HEK293T (cell line): Measurements from ENCODE around the gene CD38.

Experiments
- ARNT ChIP-seq: fragments of 450-650 bp; IDR thresholded peaks from 2 replicates; pipeline ENCODE4 v1.6.1; 2017; ENCODE audit warnings: mild to moderate bottlenecking
- BHLHE40 ChIP-seq: fragments of 450-650 bp; IDR thresholded peaks from 2 replicates; pipeline ENCODE4 v1.6.1; 2016; ENCODE audit warnings: mild to moderate bottlenecking, moderate library complexity, borderline replicate concordance
- ELF4 ChIP-seq: fragments of 450-650 bp; IDR thresholded peaks from 2 replicates; pipeline ENCODE4 v1.6.1; 2017; ENCODE audit warnings: antibody characterized with exemption
- FOXA1 ChIP-seq: fragments of 450-650 bp; IDR thresholded peaks from 2 replicates; pipeline ENCODE4 v1.6.1; 2016; ENCODE audit warnings: mild to moderate bottlenecking
- FOXK2 ChIP-seq: fragments of 450-650 bp; IDR thresholded peaks from 2 replicates; pipeline ENCODE4 v1.6.1; 2016; ENCODE audit warnings: mild to moderate bottlenecking
- FOXM1 ChIP-seq: fragments of 450-650 bp; IDR thresholded peaks from 2 replicates; pipeline ENCODE4 v1.6.1; 2017; ENCODE audit warnings: mild to moderate bottlenecking, borderline replicate concordance
- HDGF ChIP-seq: fragments of 450-650 bp; IDR thresholded peaks from 2 replicates; pipeline ENCODE4 v1.6.1; 2017; ENCODE audit warnings: antibody characterized with exemption, borderline replicate concordance
- L3MBTL2 ChIP-seq: fragments of 450-650 bp; conservative IDR thresholded peaks from 2 replicates; pipeline ENCODE4 v1.6.1; 2016; ENCODE audit warnings: mild to moderate bottlenecking
- NFRKB ChIP-seq: fragments of 450-650 bp; IDR thresholded peaks from 2 replicates; pipeline ENCODE4 v1.6.1; 2016; ENCODE audit warnings: mild to moderate bottlenecking, moderate library complexity
- PKNOX1 ChIP-seq: fragments of 450-650 bp; IDR thresholded peaks from 2 replicates; pipeline ENCODE4 v1.6.1; 2016
- SP1 ChIP-seq: fragments of 450-650 bp; IDR thresholded peaks from 2 replicates; pipeline ENCODE4 v1.6.1; 2017
- SUZ12 ChIP-seq: fragments of 450-650 bp; IDR thresholded peaks from 2 replicates; pipeline ENCODE4 v1.6.1; 2016; ENCODE audit warnings: mild to moderate bottlenecking
- TARDBP ChIP-seq: fragments of 450-650 bp; IDR thresholded peaks from 2 replicates; pipeline ENCODE4 v1.6.1; 2016
- ZNF384 ChIP-seq: fragments of 450-650 bp; IDR thresholded peaks from 2 replicates; pipeline ENCODE4 v1.6.1; 2016

DNA sequence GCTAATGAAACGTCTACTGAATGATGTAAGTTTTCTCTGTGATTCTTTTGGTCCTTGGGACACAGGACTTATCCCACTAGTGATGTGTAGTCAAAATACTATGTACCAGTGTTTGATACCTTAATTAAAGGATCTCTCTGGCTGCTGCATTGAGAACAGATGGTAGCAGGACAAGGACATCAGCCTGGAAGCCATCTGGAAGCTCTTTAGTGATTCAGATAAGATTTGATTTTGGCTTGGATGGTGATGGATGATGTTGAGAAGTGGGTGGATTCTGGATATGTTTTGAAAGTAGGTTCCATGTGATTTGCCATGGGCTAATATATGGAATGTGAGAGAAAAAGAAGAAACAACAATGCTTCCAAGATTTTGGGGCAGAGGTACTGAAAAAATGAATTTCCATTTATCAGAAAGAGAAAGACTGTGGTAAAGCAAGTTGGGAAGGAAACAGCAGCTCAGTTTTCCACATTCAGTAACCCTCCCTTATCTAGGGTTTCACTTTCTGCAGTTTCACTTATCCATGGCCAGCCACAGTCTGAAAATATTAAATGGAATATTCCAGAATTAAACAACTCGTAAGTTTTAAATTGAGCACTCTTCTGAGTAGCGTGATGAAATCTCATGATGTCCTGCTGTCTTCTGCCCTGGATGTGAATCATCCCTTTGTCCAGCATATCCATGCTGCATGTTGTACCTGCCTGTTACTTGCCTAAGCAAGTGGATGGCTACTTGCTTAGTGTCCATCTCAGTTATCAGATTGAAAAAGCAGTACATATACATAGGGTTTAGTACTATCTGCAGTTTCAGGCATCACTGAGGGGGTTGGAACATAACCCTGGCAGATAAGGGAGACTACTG lies 15.6 kb downstream of the CD38 start:
- TF ChIP-seq PKNOX1 (no peak), BHLHE40 (no peak), FOXA1 (no peak), NFRKB (no peak), SP1 (no peak), FOXM1 (no peak), SUZ12 (no peak), FOXK2 (no peak), ARNT (no peak), TARDBP (no peak), HDGF (no peak), ELF4 (no peak), L3MBTL2 (no peak), ZNF384 (no peak)
